Keratinocyte (primary cell): ENCODE measurements around the gene UBE2O. TPM values are rescaled to one million over a fixed set of nuclear protein-coding genes. Genes with fewer than 3 reads are reported as not detected.

Experiments
- DNase-seq: peaks from one replicate; pipeline ENCODE4 v3.0.0-alpha.2; 2011; ENCODE audit warnings: low read depth, missing footprints, low spot score
- FAIRE-seq: peaks from 2 replicates; lab custom pipeline; 2011; peaks lifted over from hg19 to GRCh38; lab: Jason Lieb, UNC
- H2AFZ ChIP-seq: 2 replicates; pipeline ENCODE4 v1.6.0; 2012; ENCODE audit warnings: low read length, control low read depth, inconsistent platforms; ENCODE audit not compliant: control insufficient read depth
- H3K27ac ChIP-seq: 2 replicates; pipeline ENCODE4 v1.5.1; 2011; ENCODE audit warnings: low read length; ENCODE audit not compliant: control insufficient read depth, insufficient read depth
- H3K27me3 ChIP-seq: 3 replicates; pipeline ENCODE4 v1.6.0; 2011; ENCODE audit warnings: low read length; ENCODE audit not compliant: control insufficient read depth, insufficient read depth; ENCODE audit errors: extremely low read depth
- H3K36me3 ChIP-seq, 2 experiments: 2 replicates in 1 of 2; 3 replicates in 1 of 2; pipeline ENCODE4 v1.5.1; 2011; ENCODE audit warnings: low read length in 2 of 2, mild to moderate bottlenecking in 1 of 2; ENCODE audit not compliant: control insufficient read depth in 2 of 2, insufficient read depth in 2 of 2; ENCODE audit errors: extremely low read depth in 1 of 2
- H3K4me1 ChIP-seq: 3 replicates; pipeline ENCODE4 v1.5.1; 2011; ENCODE audit warnings: low read length; ENCODE audit not compliant: control insufficient read depth, insufficient read depth; ENCODE audit errors: extremely low read depth
- H3K4me2 ChIP-seq: 3 replicates; pipeline ENCODE4 v1.6.0; 2011; ENCODE audit warnings: low read depth, low read length; ENCODE audit not compliant: control insufficient read depth, insufficient read depth; ENCODE audit errors: extremely low read depth
- H3K4me3 ChIP-seq, 3 experiments: fragments of 200-600 bp in 1 of 3; sonication (generic) in 1 of 3; 2 replicates in 2 of 3; 3 replicates in 1 of 3; pipeline ENCODE4 v1.5.1; 2011 to 2016; ENCODE audit warnings: low read length in 3 of 3, mild to moderate bottlenecking in 3 of 3, control low read depth in 2 of 3, inconsistent platforms in 1 of 3, low read depth in 1 of 3, mixed read lengths in 1 of 3, mixed run types in 1 of 3, moderate library complexity in 1 of 3; ENCODE audit not compliant: control insufficient read depth in 2 of 3, insufficient read depth in 2 of 3; ENCODE audit errors: extremely low read depth in 1 of 3
- H3K79me2 ChIP-seq: 2 replicates; pipeline ENCODE4 v1.6.0; 2012; ENCODE audit warnings: low read length; ENCODE audit not compliant: control insufficient read depth, insufficient read depth
- H3K9ac ChIP-seq: 3 replicates; pipeline ENCODE4 v1.6.0; 2011; ENCODE audit warnings: low read length; ENCODE audit not compliant: control insufficient read depth, insufficient read depth; ENCODE audit errors: extremely low read depth
- H3K9me1 ChIP-seq: 3 replicates; pipeline ENCODE4 v1.6.0; 2011; ENCODE audit warnings: low read length; ENCODE audit not compliant: control insufficient read depth, insufficient read depth; ENCODE audit errors: extremely low read depth
- H3K9me3 ChIP-seq: 2 replicates; pipeline ENCODE4 v1.5.1; 2012; ENCODE audit warnings: low read depth, low read length; ENCODE audit not compliant: control insufficient read depth
- H4K20me1 ChIP-seq: 3 replicates; pipeline ENCODE4 v1.6.0; 2011; ENCODE audit warnings: low read length; ENCODE audit not compliant: control insufficient read depth, insufficient read depth; ENCODE audit errors: extremely low read depth
- CTCF ChIP-seq, 3 experiments: IDR thresholded peaks in 1 of 3; conservative IDR thresholded peaks in 1 of 3; optimal IDR thresholded peaks in 1 of 3; 2 replicates in 2 of 3; 3 replicates in 1 of 3; pipeline versions ENCODE3 to v1.5.1; 2011; ENCODE audit warnings: low read length in 3 of 3, mild to moderate bottlenecking in 3 of 3, moderate library complexity in 2 of 3, control low read depth in 1 of 3, inconsistent platforms in 1 of 3; ENCODE audit not compliant: insufficient read depth in 2 of 3; ENCODE audit errors: extremely low read depth in 1 of 3
- EZH2 ChIP-seq: IDR thresholded peaks from one replicate; pipeline ENCODE4 v1.6.1; 2012; ENCODE audit warnings: inconsistent platforms, mild to moderate bottlenecking, low read length, moderate library complexity
- dilution Hi-C: fragments of 300-500 bp; cut with MboI; formaldehyde crosslinking; loops from one replicate; pipeline ENCODE4 v1.7.0; 2020; ENCODE audit warnings: low sequenced_read_pairs; ENCODE audit not compliant: extremely low pct_ligation_motif_present
- polyA plus RNA-seq, 5 experiments: library from polyadenylated mRNA; depleted of rRNA in 3 of 5; stranded (reverse) in 3 of 5; stranded (forward) in 1 of 5; unstranded in 1 of 5; fragments of >200 nt; gene quantifications; 1 replicate in 1 of 5; 2 replicates in 3 of 5; 3 replicates in 1 of 5; pipeline versions ENCODE4 v1.2.1 to v1.2.3, GENCODE V29; 2011 to 2012; ENCODE audit warnings: missing spikeins in 2 of 5, low read depth in 1 of 5, low replicate concordance in 1 of 5

The UBE2O gene
- polyA plus RNA-seq, 1 donor (not counting 4 experiments of a cell fraction or from before 2014, with no cell fraction given), result 10.9 TPM

DNA sequence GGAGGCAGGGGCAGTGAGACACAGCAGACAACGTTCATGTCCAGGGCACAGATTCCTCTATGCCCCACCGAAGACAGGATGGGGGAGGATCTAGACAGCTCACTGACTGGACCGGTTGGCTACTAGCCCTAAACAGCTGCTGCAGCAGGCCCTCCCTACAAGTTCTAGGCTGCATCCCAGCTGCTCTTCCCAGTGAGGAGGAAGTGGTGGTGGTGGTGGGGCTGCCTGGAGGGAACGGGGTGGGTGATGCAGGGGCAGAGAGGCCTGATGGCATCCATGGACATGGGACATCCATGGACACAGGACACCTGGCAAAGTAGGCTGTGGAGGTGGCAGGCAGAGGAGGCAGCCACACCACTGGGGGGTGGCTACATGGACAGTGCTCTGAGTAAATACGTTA is 50.2 kb downstream of the UBE2O start:
- H3K79me2 ChIP-seq, result peaks cover 11% of the 10 kb centered on the region

DNA sequence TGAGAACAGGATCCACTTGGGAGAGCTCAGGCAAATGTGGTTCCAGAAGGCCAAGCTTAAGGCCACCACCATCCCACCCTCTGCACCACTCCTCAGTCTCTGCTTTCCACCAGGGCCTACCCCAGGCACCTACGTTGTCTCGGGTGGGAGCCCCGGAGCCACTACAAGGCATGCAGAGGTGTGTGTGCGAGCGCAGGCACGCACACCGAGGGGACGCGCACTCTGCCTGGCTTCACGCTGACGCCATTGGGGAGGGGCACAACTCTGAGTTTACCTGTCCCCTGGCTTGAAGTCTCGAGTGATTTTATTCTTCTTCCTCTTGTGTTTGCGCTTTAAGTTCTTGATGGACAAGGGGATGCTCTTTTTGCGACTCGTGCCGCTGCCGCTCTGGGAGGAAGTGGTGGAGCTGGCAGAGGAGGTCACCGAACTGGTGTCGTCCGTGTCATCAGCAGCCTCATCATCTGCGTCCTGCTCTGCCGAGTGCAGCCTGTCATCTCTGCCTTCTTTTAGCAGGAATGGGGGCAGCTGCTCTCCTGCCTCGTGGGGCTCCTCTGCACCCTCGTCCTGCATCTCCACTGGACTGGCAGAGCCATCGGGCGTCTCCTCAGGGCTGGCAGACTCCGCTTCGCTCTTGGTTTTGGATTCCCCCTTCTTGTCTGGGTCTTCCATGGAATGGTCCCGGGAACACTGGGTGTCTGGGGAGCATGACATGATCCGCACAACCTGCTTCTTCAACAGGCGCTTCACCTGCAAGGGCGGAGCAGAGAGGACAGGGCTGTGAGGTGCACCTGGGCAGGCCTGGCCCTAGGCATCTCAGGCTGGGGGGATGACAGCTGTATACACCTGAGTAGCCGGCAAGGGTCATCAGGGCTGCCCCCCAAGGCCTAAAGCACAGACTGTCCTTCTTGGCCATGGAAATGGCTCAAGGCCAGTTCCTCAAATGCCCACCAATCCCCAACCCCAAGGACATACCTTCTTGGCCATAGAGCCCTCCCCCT is 53.5 kb downstream of the UBE2O start:
- H3K36me3 ChIP-seq, result peaks cover 43 to 45% of the 10 kb centered on the region in 2 experiments
- no peaks in the 10 kb centered on the region for H3K79me2 ChIP-seq
- no peak overlapping the region for H2AFZ ChIP-seq
- H3K4me2 ChIP-seq, result no peak overlapping the region
- no peak overlapping the region for H3K4me3 ChIP-seq
- no peak for DNase-seq
- dilution Hi-C loops, result no loop called here
- no peak overlapping the region for H3K9ac ChIP-seq
- H3K4me1 ChIP-seq, result peaks cover 2% of the 10 kb centered on the region
- H3K27me3 ChIP-seq, result no peaks in the 10 kb centered on the region
- H4K20me1 ChIP-seq, result no peaks in the 10 kb centered on the region
- TF ChIP-seq EZH2 (no peak), CTCF (optimal IDR thresholded peaks at IDR 0.05 in 1 of 3, IDR thresholded peaks at IDR 0.05 in 1 of 3, conservative IDR thresholded peaks at IDR 0.05 in 1 of 3; ENCODE audit: extremely low read depth in 1 of 3, insufficient read depth in 2 of 3, low read length in 3 of 3) (no peak)
- FAIRE-seq, result no peak
- no peaks in the 10 kb centered on the region for H3K9me3 ChIP-seq
- no peak overlapping the region for H3K27ac ChIP-seq
- H3K9me1 ChIP-seq, result no peaks in the 10 kb centered on the region

More for the DNA sequence above, 50.2 kb downstream of the UBE2O start:
- H3K4me2 ChIP-seq, result no peak overlapping the region
- no peak overlapping the region for H3K4me3 ChIP-seq
- H2AFZ ChIP-seq, result no peak overlapping the region
- H3K9me1 ChIP-seq, result no peaks in the 10 kb centered on the region
- TF ChIP-seq CTCF (optimal IDR thresholded peaks at IDR 0.05 in 1 of 3, IDR thresholded peaks at IDR 0.05 in 1 of 3, conservative IDR thresholded peaks at IDR 0.05 in 1 of 3; ENCODE audit: extremely low read depth in 1 of 3, insufficient read depth in 2 of 3, low read length in 3 of 3), result no peak
- no peak for TF ChIP-seq EZH2
- H3K27ac ChIP-seq, result no peak overlapping the region
- FAIRE-seq, result no peak
- no peaks in the 10 kb centered on the region for H3K27me3 ChIP-seq
- peaks cover 31 to 38% of the 10 kb centered on the region in 2 experiments for H3K36me3 ChIP-seq
- no peak for DNase-seq
- H4K20me1 ChIP-seq, result no peaks in the 10 kb centered on the region
- no peak overlapping the region for H3K9ac ChIP-seq
- no peaks in the 10 kb centered on the region for H3K9me3 ChIP-seq
- no peaks in the 10 kb centered on the region for H3K4me1 ChIP-seq
- dilution Hi-C loops, result no loop called here
